Neuronal stem cell (in vitro differentiated cells): ENCODE measurements around the gene PRLHR. TPM values are rescaled to one million over a fixed set of nuclear protein-coding genes. Genes with fewer than 3 reads are reported as not detected.

ENCODE experiments used
- DNase-seq: peaks from one replicate; pipeline ENCODE4 v3.0.0-alpha.2; 2013; ENCODE audit warnings: low spot score
- H2AFZ ChIP-seq: one replicate; pipeline ENCODE4 v1.6.1; 2013; ENCODE audit warnings: mild to moderate bottlenecking, low read length, inconsistent platforms
- H2AK5ac ChIP-seq: 2 replicates; pipeline ENCODE4 v1.6.1; 2013; ENCODE audit warnings: low read depth, mild to moderate bottlenecking, inconsistent platforms, low read length, moderate library complexity, mixed read lengths
- H2BK120ac ChIP-seq: 2 replicates; pipeline ENCODE4 v1.6.1; 2013; ENCODE audit warnings: low read depth, mild to moderate bottlenecking, inconsistent platforms, low read length, moderate library complexity, mixed read lengths
- H2BK12ac ChIP-seq: one replicate; pipeline ENCODE4 v1.6.1; 2013; ENCODE audit warnings: low read length, inconsistent platforms
- H2BK15ac ChIP-seq: 2 replicates; pipeline ENCODE4 v1.6.1; 2013; ENCODE audit warnings: mild to moderate bottlenecking, low read length, inconsistent platforms, mixed read lengths
- H2BK5ac ChIP-seq: one replicate; pipeline ENCODE4 v1.6.1; 2013; ENCODE audit warnings: inconsistent platforms, mild to moderate bottlenecking, low read length, moderate library complexity
- H3K14ac ChIP-seq: one replicate; pipeline ENCODE4 v1.6.1; 2013; ENCODE audit warnings: low read length, inconsistent platforms
- H3K18ac ChIP-seq: 2 replicates; pipeline ENCODE4 v1.6.1; 2013; ENCODE audit warnings: low read length, inconsistent platforms
- H3K23ac ChIP-seq: 2 replicates; pipeline ENCODE4 v1.6.1; 2013; ENCODE audit warnings: low read depth, mild to moderate bottlenecking, mixed read lengths, low read length, inconsistent platforms; ENCODE audit not compliant: poor library complexity
- H3K27ac ChIP-seq: replicated peaks from 3 replicates; pipeline ENCODE4 v1.5.1; 2013; ENCODE audit warnings: low read length, inconsistent platforms
- H3K27me3 ChIP-seq, 3 experiments: 2 replicates each; pipeline ENCODE4 v1.6.1; 2013; ENCODE audit warnings: low read length in 3 of 3, mild to moderate bottlenecking in 2 of 3, inconsistent platforms in 1 of 3, low read depth in 1 of 3, mixed read lengths in 1 of 3, moderate library complexity in 1 of 3; ENCODE audit not compliant: control insufficient read depth in 3 of 3, insufficient read depth in 3 of 3
- H3K36me3 ChIP-seq, 2 donors: replicated peaks in 1 of 2; 2 replicates each; pipeline ENCODE4 v1.6.1; 2013; ENCODE audit warnings: low read length in 2 of 2; ENCODE audit not compliant: control insufficient read depth in 2 of 2, insufficient read depth in 2 of 2
- H3K4ac ChIP-seq: 2 replicates; pipeline ENCODE4 v1.6.1; 2013; ENCODE audit warnings: inconsistent platforms, mild to moderate bottlenecking, low read length, moderate library complexity
- H3K4me1 ChIP-seq, 2 donors: 1 replicate in 1 of 2; 2 replicates in 1 of 2; pipeline ENCODE4 v1.6.1; 2013; ENCODE audit warnings: low read length in 2 of 2, low read depth in 1 of 2; ENCODE audit not compliant: control insufficient read depth in 2 of 2, insufficient read depth in 1 of 2
- H3K4me2 ChIP-seq: one replicate; pipeline ENCODE4 v1.6.1; 2013; ENCODE audit warnings: mild to moderate bottlenecking, low read length, inconsistent platforms; ENCODE audit not compliant: insufficient read depth, poor library complexity, severe bottlenecking
- H3K4me3 ChIP-seq, 2 donors: 2 replicates each; pipeline ENCODE4 v1.5.1; 2013; ENCODE audit warnings: low read length in 2 of 2, mild to moderate bottlenecking in 2 of 2, inconsistent platforms in 1 of 2, moderate library complexity in 1 of 2
- H3K79me1 ChIP-seq: one replicate; pipeline ENCODE4 v1.6.1; 2013; ENCODE audit warnings: low read depth, mild to moderate bottlenecking, inconsistent platforms, low read length, moderate library complexity
- H3K9ac ChIP-seq: one replicate; pipeline ENCODE4 v1.6.1; 2013; ENCODE audit warnings: mild to moderate bottlenecking, low read depth, low read length, inconsistent platforms; ENCODE audit not compliant: poor library complexity
- H3K9me3 ChIP-seq, 2 donors: replicated peaks in 1 of 2; 2 replicates each; pipeline versions ENCODE3 to v1.6.1; 2013; ENCODE audit warnings: low read length in 2 of 2, mild to moderate bottlenecking in 2 of 2, inconsistent platforms in 1 of 2, low read depth in 1 of 2, mixed read lengths in 1 of 2, moderate library complexity in 1 of 2; ENCODE audit not compliant: control insufficient read depth in 2 of 2, insufficient read depth in 1 of 2
- H4K8ac ChIP-seq: one replicate; pipeline ENCODE4 v1.6.1; 2013; ENCODE audit warnings: low read depth, mild to moderate bottlenecking, inconsistent platforms, low read length, moderate library complexity
- H4K91ac ChIP-seq: one replicate; pipeline ENCODE4 v1.6.1; 2013; ENCODE audit warnings: low read length, low read depth, mild to moderate bottlenecking, inconsistent platforms; ENCODE audit not compliant: poor library complexity
- WGBS, 2 donors: extraction: QIAGEN DNeasy Blood & Tissue Kit; methylation state at CpG; one replicate each; pipeline ENCODE4 v1.1.7; 2013; ENCODE audit warnings: missing lambda C conversion rate in 2 of 2, mixed read lengths in 1 of 2; ENCODE audit not compliant: insufficient read length in 2 of 2, insufficient replicate concordance in 1 of 2; ENCODE audit errors: extremely low coverage in 2 of 2; 5-methylcytosine and 5-hydroxymethylcytosine counted together
- polyA plus RNA-seq, 2 experiments: library from polyadenylated mRNA; stranded (reverse); fragments of 200-250 nt; gene quantifications; one replicate each; pipeline ENCODE4 v1.2.3, GENCODE V29; 2013

Gene PRLHR
- not detected for polyA plus RNA-seq (2013, experiment 1 of 2)
- polyA plus RNA-seq (2013, experiment 2 of 2), result not detected

- H3K18ac ChIP-seq, result peak within 1 kb of the TSS; percentile 51
- H3K36me3 ChIP-seq, result no peaks in the 10 kb centered on the region
- no peak within 1 kb of the TSS for H3K27ac ChIP-seq
- no peak within 1 kb of the TSS for H3K4ac ChIP-seq
- peak within 1 kb of the TSS; percentile 22 for H2BK120ac ChIP-seq
- H3K4me3 ChIP-seq, result peak within 1 kb of the TSS in 1 of 2 donors; percentile 58
- peaks cover 0 to 19% of the 10 kb centered on the region in 2 donors for H3K4me1 ChIP-seq
- H4K91ac ChIP-seq, result no peak within 1 kb of the TSS
- peak within 1 kb of the TSS; percentile 63 for H3K4me2 ChIP-seq
- H4K8ac ChIP-seq, result peak within 1 kb of the TSS; percentile 9
- H3K14ac ChIP-seq, result peak within 1 kb of the TSS; percentile 95
- no CpG with 5 or more reads among the region's 52 CpGs for WGBS, 2 donors
- no peak within 1 kb of the TSS for H2BK15ac ChIP-seq
- H3K79me1 ChIP-seq, result peaks cover 7% of the 10 kb centered on the region
- peak; percentile 74 for DNase-seq
- H2BK5ac ChIP-seq, result no peak within 1 kb of the TSS
- peak within 1 kb of the TSS; percentile 97 for H3K23ac ChIP-seq
- peak within 1 kb of the TSS; percentile 5 for H2BK12ac ChIP-seq
- no peak within 1 kb of the TSS for H3K9ac ChIP-seq
- H3K9me3 ChIP-seq, result peaks cover 0 to 4% of the 10 kb centered on the region in 2 donors
- H2AFZ ChIP-seq, result peak within 1 kb of the TSS; percentile 53
- no peak within 1 kb of the TSS for H2AK5ac ChIP-seq
- H3K27me3 ChIP-seq, result peaks cover 16 to 47% (median 27%) of the 10 kb centered on the region in 3 experiments
These were observed at the start of gene PRLHR for GRCh38 chr10:118595598-118596425. PRLHR (minus strand) TSS chr10:118595648; CDS start chr10:118595244, 404 bp downstream.

DNA sequence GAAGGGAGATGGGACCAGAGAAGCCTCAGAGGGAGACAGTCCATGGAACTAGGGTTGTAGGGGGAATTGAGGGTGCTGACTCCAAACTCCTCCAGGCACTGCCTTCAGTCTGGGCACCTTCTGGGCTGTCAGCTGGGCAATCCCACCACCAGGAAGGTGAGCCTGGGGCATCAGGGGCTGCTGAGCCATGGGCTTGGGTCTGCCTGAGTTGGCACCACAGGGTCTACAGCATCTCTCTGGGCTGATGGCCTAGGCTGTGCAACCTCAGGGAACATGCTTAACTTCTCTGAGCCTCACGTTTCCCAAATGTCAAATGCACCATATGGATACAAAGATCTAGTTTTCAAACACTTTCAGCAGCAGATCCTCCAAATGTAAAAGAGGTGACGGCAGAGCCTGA is 46.8 kb upstream of the PRLHR start:
- H2BK120ac ChIP-seq, result no peak overlapping the region
- H3K9ac ChIP-seq, result no peak overlapping the region
- H4K91ac ChIP-seq, result no peak overlapping the region
- H3K9me3 ChIP-seq, result peaks cover 0 to 6% of the 10 kb centered on the region in 2 donors
- H2BK15ac ChIP-seq, result no peak overlapping the region
- H3K27ac ChIP-seq, result no peak overlapping the region
- WGBS, 2 donors, result no CpG with 5 or more reads among the region's 2 CpGs
- H2AK5ac ChIP-seq, result no peak overlapping the region
- no peaks in the 10 kb centered on the region for H3K79me1 ChIP-seq
- DNase-seq, result no peak
- H3K4me1 ChIP-seq, result no peaks in the 10 kb centered on the region
- no peak overlapping the region for H2BK12ac ChIP-seq
- no peak overlapping the region for H3K14ac ChIP-seq
- no peak overlapping the region for H3K23ac ChIP-seq
- H3K36me3 ChIP-seq, result no peaks in the 10 kb centered on the region
- no peak overlapping the region for H4K8ac ChIP-seq
- H2BK5ac ChIP-seq, result no peak overlapping the region
- H3K18ac ChIP-seq, result no peak overlapping the region
- H3K4ac ChIP-seq, result no peak overlapping the region
- H3K4me3 ChIP-seq, result no peak overlapping the region
- peaks cover 0 to 10% (median 0%) of the 10 kb centered on the region in 3 experiments for H3K27me3 ChIP-seq
- no peak overlapping the region for H2AFZ ChIP-seq
- H3K4me2 ChIP-seq, result no peak overlapping the region

- peaks cover 0 to 13% (median 0%) of the 10 kb centered on the region in 3 experiments for H3K27me3 ChIP-seq
- no peak overlapping the region for H3K23ac ChIP-seq
- H3K27ac ChIP-seq, result no peak overlapping the region
- H3K9me3 ChIP-seq, result peaks cover 0 to 6% of the 10 kb centered on the region in 2 donors
- no peak overlapping the region for H2BK15ac ChIP-seq
- WGBS, 2 donors, result no CpG with 5 or more reads among the region's 9 CpGs
- H3K36me3 ChIP-seq, result no peaks in the 10 kb centered on the region
- H2AFZ ChIP-seq, result no peak overlapping the region
- no peak overlapping the region for H4K91ac ChIP-seq
- no peak overlapping the region for H2BK5ac ChIP-seq
- no peak overlapping the region for H3K18ac ChIP-seq
- no peak overlapping the region for H3K14ac ChIP-seq
- H3K4me3 ChIP-seq, result no peak overlapping the region
- H2AK5ac ChIP-seq, result no peak overlapping the region
- no peak overlapping the region for H2BK12ac ChIP-seq
- no peak for DNase-seq
- no peak overlapping the region for H3K9ac ChIP-seq
- peaks cover 0 to 12% of the 10 kb centered on the region in 2 donors for H3K4me1 ChIP-seq
- no peak overlapping the region for H4K8ac ChIP-seq
- H3K79me1 ChIP-seq, result no peaks in the 10 kb centered on the region
- no peak overlapping the region for H3K4me2 ChIP-seq
- no peak overlapping the region for H2BK120ac ChIP-seq
- H3K4ac ChIP-seq, result no peak overlapping the region
These were observed 43.2 kb upstream of the PRLHR start for GRCh38 chr10:118638680-118639079.

DNA sequence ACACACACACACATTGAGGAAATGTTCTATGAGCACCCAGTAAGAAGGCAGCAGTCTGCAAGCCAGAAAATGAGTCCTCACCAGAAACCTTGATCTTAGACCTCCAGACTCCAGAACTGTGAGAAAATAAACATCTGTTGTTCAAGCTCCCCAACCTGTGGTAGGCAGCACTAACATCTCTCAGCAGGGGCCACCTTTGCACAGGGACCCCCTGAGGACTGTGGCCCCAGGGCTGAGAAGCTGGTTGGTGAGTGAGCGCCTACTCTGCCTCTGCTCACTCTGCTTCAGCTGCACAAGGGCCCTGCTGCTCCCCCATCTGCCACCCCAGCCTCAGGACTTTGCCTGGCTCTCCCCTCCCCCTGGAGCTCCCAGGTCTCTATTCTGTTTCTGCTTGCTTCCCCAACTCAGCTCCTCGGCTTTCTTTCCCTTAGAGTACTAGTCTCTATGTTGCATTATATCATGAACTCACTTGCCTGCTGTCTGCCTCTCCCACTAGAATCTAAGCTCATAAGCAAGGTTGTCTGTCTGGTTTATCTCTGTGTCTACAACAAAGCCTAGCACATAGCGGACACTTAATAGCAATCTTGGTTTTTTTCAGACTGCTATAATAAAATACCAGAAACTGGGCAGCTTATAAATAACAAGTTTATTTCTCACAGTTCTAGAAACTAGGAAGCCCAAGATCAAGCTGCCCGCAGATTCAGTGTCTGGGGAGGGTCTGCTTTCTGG is 40.4 kb upstream of the PRLHR start:
- Histone ChIP-seq H3K23ac (no peak overlapping the region), H2AK5ac (no peak overlapping the region)
- WGBS, 2 donors, result no CpG with 5 or more reads among the region's 4 CpGs

More for the DNA sequence above, 40.4 kb upstream of the PRLHR start:
- Histone ChIP-seq H3K27ac (no peak overlapping the region), H3K79me1 (no peaks in the 10 kb centered on the region), H2BK5ac (no peak overlapping the region), H2BK12ac (no peak overlapping the region), H3K27me3 (peaks cover 0 to 4% (median 0%) of the 10 kb centered on the region in 3 experiments), H3K36me3 (no peaks in the 10 kb centered on the region), H3K4me1 (peaks cover 0 to 19% of the 10 kb centered on the region in 2 donors), H2BK120ac (no peak overlapping the region), H3K4ac (no peak overlapping the region), H4K91ac (no peak overlapping the region), H3K4me2 (no peak overlapping the region), H3K4me3 (no peak overlapping the region), H2AFZ (no peak overlapping the region), H4K8ac (no peak overlapping the region), H3K18ac (no peak overlapping the region), H3K14ac (no peak overlapping the region), H3K9me3 (peaks cover 0 to 4% of the 10 kb centered on the region in 2 donors), H2BK15ac (no peak overlapping the region), H3K9ac (no peak overlapping the region)
- no peak for DNase-seq
